Lower leg skin (tissue), 4 donors: Measurements from ENCODE around the gene BPIFA2. TPM values are rescaled to one million over a fixed set of nuclear protein-coding genes. Genes with fewer than 3 reads are reported as not detected.
"Not testable (repeated sequence)": the region's sequence is repeated elsewhere in the genome, so short reads cannot be mapped to it uniquely, and the experiment has no call there.

Source experiments
- DNase-seq, 2 donors: peaks; one replicate each; pipeline ENCODE4 v3.0.0-alpha.2; 2019; ENCODE audit warnings: low spot score in 2 of 2
- H3K4me3 ChIP-seq: fragments of 200-600 bp; sonication (generic); 2 replicates; pipeline ENCODE4 v1.5.1; 2017; ENCODE audit warnings: mild to moderate bottlenecking, low read depth; ENCODE audit not compliant: poor library complexity, severe bottlenecking
- POLR2A ChIP-seq, 2 donors: fragments of 450-650 bp; IDR thresholded peaks; one replicate each; pipeline ENCODE4 v1.6.1; 2016 to 2017; ENCODE audit warnings: antibody characterized with exemption in 2 of 2, mild to moderate bottlenecking in 1 of 2, moderate library complexity in 1 of 2
- WGBS, 2 donors: methylation state at CpG; one replicate each; pipeline ENCODE4 v1.1.5; 2018; 5-methylcytosine and 5-hydroxymethylcytosine counted together
- intact Hi-C: fragments of 100-400 bp; cut with DNase I; formaldehyde crosslinking; loops from one replicate; pipeline ENCODE4 v1.15.0; 2023; ENCODE audit warnings: low total_unique reads
- total RNA-seq, 4 donors: library from RNA; depleted of rRNA; stranded (reverse); fragments of >200 nt; gene quantifications; one replicate each; pipeline ENCODE4 v1.1.0, GENCODE V29; 2016
- TF ChIP-seq, protein P1 (sequence below), 3 donors: fragments of 450-650 bp; IDR thresholded peaks; one replicate each; pipeline ENCODE4 v1.5.1; 2016; ENCODE audit warnings: antibody characterized with exemption in 3 of 3, mild to moderate bottlenecking in 3 of 3, moderate library complexity in 2 of 3

BPIFA2 gene
- total RNA-seq, 4 donors from 2014 or later = not detected

DNA sequence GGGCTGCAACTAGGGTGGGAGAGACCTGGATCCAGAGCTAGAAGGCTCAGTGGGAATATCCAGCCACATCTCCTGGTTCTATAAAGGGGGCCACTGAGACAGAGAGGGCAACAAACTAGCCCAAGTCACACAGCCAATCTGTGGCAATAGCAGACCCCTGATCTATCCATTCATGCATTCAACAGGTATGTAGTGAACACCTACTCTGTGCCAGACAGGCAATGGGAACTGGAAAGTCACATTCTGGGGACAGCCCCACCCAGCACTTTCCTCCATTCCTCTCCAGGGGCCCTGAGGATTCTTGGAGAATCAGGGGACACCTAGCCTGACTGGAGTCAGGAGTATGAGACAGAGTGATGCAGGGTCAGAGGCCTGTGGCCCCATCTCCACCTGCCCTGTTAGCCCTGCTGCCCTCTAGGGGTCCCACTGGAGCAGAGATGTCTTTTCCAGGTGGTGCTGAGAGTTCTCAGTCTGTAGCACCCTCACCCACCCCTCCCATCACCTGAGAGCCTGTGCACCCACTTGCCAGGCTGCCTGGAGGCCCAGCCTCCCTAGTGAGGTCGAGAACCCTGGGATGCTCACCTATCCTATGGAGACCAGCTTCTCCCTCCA, 13.6 kb downstream of the BPIFA2 start:
- TF ChIP-seq POLR2A (IDR thresholded peaks at IDR 0.05) = no peak
- TF ChIP-seq, protein P1, sequence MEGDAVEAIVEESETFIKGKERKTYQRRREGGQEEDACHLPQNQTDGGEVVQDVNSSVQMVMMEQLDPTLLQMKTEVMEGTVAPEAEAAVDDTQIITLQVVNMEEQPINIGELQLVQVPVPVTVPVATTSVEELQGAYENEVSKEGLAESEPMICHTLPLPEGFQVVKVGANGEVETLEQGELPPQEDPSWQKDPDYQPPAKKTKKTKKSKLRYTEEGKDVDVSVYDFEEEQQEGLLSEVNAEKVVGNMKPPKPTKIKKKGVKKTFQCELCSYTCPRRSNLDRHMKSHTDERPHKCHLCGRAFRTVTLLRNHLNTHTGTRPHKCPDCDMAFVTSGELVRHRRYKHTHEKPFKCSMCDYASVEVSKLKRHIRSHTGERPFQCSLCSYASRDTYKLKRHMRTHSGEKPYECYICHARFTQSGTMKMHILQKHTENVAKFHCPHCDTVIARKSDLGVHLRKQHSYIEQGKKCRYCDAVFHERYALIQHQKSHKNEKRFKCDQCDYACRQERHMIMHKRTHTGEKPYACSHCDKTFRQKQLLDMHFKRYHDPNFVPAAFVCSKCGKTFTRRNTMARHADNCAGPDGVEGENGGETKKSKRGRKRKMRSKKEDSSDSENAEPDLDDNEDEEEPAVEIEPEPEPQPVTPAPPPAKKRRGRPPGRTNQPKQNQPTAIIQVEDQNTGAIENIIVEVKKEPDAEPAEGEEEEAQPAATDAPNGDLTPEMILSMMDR (IDR thresholded peaks at IDR 0.05) = no peak
- intact Hi-C loops = no loop called here
- no peak overlapping the region for H3K4me3 ChIP-seq
- 73% methylated on average over 1 of the region's 1 CpG; no CpG with 5 or more reads in 1 of the 2 donors for WGBS, 2 donors
- DNase-seq = no peak

DNA sequence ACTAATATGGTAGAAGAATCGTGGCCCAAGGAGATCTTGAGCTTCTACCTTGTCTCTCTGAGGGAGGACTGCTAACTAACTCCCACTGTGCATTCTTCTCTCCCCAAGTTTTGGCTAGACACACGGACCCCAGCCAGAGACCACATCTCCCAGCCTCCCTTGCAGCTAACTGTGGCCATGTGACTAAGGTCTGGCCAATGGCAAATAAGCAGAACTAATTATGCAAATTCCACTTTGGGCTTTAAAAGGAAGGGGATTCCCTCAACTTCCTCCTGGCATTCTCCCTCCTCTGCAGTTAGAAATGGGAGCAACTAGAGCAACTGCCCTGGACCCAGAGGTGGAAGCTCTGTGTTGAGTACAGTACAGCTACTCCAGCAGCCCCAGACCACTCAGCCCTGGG, 15.4 kb downstream of the BPIFA2 start:
- WGBS, 2 donors = 72 to 76% methylated on average over 2 of the region's 2 CpGs

DNA sequence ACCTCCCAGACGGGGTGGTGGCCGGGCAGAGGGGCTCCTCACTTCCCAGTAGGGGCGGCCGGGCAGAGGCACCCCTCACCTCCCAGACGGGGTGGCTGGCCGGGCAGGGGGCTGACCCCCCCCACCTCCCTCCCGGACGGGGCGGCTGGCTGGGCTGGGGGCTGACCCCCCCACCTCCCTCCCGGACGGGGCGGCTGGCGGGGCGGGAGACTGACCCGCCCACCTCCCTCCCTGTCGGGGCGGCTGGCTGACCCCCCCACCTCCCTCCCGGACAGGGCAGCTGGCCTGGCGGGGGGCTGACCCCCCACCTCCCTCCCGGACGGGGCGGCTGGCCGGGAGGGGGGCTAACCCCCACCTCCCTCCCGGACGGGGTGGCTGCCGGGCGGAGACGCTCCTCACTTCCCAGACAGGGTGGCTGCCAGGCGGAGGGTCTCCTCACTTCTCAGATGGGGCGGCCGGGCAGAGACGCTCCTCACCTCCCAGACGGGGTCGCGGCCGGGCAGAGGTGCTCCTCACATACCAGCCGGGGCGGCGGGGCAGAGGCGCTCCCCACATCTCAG, 17.2 kb downstream of the BPIFA2 start:
- WGBS, 2 donors = 86 to 87% methylated on average over 10 to 20 of the region's 40 CpGs
- DNase-seq, intact Hi-C loops, H3K4me3 ChIP-seq: not testable (repeated sequence)

More for the DNA sequence above, 15.4 kb downstream of the BPIFA2 start:
- H3K4me3 ChIP-seq = no peak overlapping the region
- no peak for DNase-seq
- intact Hi-C loops = no loop called here
- TF ChIP-seq POLR2A (IDR thresholded peaks at IDR 0.05) = no peak
- TF ChIP-seq, protein P1 (IDR thresholded peaks at IDR 0.05) = no peak

DNA sequence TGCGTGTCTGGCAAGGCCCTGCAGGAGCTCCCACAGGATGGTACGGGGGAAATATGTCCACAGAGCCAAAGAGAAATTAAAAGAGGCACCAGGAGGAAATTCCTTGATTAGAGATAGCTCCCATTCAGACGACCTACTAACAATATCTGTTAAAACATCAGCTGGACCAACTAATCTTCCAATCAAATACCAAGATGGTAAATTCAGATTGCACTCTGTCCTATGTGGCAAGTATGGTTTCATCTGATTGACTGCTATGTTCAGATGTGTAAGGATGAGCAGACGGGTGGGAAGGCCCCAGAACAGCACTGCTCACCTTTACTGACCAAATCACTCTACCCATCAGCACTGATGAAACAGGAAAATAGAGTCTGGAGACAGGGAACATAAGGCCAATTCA, 19.5 kb downstream of the BPIFA2 start:
- 72 to 76% methylated on average over 4 of the region's 4 CpGs for WGBS, 2 donors
- no peak overlapping the region for H3K4me3 ChIP-seq
- DNase-seq = no peak
- TF ChIP-seq, protein P1 (IDR thresholded peaks at IDR 0.05) = no peak
- no peak for TF ChIP-seq POLR2A (IDR thresholded peaks at IDR 0.05)
- intact Hi-C loops = no loop called here

DNA sequence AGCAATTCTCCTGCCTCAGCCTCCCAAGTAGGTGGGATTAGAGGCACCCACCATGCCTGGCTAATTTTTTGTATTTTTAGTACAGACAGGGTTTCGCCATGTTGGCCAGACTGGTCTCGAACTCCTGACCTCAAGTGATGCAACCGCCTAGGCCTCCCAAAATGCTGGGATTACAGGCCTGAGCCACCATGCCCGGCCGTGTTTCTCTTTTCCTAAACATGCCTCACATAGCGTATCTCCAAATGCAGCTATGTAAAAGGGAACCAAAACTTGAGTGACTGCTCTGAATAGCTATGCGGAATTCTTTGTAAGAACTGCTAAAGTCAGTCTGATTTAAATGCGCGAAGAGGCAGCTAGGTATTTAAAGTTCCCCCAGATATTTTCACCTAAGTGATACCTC, 20.5 kb downstream of the BPIFA2 start:
- TF ChIP-seq, protein P1 (IDR thresholded peaks at IDR 0.05) = no peak
- TF ChIP-seq POLR2A (IDR thresholded peaks at IDR 0.05) = no peak
- intact Hi-C loops = no loop called here
- H3K4me3 ChIP-seq = no peak overlapping the region
- DNase-seq = no peak
- 79 to 85% methylated on average over 9 of the region's 9 CpGs for whole genome bisulfite sequencing, 2 donors

DNA sequence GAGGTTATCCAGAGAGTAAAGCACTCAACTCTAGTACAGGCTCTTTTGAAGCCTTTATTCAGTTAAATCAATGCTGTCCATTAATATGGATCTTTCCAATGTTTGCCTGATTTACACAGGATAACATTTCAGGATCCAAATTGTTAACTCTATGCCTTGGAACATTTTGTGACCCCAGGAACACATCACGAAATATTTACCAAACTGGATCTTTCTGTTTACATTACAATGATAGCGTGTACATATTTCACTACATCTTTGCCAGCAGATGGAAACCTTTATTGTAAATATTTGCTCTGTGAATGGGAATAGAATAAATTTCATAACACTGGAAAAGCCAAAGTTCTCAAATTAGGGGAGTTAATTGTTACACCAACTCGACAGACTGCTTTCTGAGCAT, 23.5 kb downstream of the BPIFA2 start:
- H3K4me3 ChIP-seq = no peak overlapping the region
- TF ChIP-seq, protein P1 (IDR thresholded peaks at IDR 0.05) = no peak
- TF ChIP-seq POLR2A (IDR thresholded peaks at IDR 0.05) = no peak
- intact Hi-C loops = no loop called here
- no peak for DNase-seq
- 48 to 61% methylated on average over 3 of the region's 3 CpGs for WGBS, 2 donors
